ENCODE measurements around the gene PON3.
A peak's percentile ranks its signal among the peaks of the same experiment; 100 is the strongest.

Gene PON3

DNA sequence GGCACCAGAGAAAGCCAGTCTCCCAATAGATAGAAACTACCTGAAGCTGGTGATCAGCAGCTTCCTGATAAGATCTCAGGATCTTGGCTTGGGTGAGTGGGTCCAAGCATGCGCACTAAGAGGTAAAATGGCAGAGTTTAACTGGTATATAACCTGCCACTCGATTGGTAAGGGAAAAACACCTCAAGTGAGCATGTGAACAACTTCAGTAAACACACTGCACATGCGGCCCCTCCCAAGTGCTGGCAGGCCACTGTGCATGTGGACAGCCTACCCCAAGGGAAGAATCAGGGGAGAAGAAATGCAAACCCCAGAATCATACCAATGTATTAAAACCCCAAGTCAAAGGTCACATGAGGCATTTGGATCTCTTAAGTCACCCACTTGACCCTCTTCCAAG, 54.1 kb downstream of the PON3 start:
- DNase-seq (ENCODE audit: low read depth, low spot score): no peak

DNA sequence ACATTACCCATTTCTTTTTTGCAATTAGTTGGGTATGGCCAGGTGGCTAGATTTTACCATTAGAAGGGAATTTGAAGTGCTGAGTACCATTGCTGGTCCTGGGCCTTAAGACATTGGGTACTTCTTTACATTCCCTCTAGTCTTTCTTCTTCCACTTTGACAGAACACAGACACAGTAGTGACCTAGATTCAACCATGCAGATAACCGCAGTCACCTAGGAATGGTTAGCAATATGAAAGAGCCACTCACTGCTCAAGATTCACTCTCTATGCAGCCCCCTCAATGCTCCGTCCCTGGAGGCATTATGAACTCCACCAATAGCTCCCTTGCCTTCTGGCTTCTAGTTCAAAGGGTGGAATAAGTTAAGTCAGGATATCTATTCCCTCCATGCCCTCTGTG, 55.7 kb downstream of the PON3 start:
- no peak for DNase-seq (ENCODE audit: low read depth, low spot score)

DNA sequence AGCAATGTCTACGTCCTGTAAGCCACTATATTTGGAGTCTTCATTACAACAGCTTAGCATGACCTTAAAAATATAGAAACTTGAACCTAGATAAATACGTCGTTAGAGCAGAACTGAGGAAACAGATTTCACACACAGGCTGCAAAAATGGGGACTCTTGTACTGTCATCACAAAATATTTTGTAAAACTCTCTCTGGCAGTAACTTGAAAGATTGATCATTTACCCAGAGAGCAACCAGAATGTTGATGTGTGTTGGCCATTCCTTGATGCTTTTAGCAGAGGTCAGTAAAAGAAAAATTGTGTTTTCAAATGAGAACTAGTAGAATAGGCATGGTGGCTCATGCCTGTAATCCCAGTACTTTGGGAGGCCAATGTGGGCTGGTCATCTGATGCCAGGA, 57.3 kb downstream of the PON3 start:
- no peak for DNase-seq (ENCODE audit: low read depth, low spot score)

DNA sequence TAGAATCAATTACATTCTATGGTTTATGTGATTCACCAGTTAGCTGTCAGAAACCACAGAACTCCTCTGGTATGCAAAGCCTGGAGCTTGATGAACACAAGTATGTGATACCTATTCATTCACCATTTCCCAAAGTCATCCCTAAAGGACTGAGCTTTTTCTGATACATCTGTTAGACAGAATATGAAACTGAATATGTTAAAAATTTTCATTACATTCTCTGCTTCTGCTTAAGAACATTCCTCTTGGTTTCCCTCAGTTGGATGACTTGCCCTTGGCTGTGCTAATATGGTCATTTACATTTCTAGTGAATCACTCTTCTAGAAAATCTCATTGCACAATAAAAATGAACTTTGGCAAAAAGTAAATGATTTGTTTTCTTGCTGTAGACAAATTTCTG, 61.1 kb downstream of the PON3 start:
- peak; percentile 80 for DNase-seq (ENCODE audit: low read depth, low spot score)

DNA sequence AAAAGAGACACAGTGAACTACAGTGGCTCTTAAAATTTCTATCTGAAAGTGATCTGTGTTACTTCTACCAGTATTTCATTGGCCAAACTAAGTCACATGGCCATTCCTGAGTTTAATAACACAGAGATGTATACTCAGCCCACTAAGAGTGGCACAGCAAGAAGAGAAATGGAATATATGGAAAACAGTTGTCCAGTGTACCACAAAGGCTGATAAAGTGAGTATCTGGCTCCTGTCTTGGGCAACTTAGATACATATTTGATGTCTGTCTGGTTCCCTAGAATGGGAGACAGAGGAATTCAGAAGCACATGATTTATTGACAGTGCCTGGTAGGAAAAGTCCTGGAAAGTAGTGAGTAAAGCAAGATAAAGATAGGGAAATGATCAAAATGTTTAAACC, 61.7 kb downstream of the PON3 start:
- DNase-seq (ENCODE audit: low read depth, low spot score): peak; percentile 9

DNA sequence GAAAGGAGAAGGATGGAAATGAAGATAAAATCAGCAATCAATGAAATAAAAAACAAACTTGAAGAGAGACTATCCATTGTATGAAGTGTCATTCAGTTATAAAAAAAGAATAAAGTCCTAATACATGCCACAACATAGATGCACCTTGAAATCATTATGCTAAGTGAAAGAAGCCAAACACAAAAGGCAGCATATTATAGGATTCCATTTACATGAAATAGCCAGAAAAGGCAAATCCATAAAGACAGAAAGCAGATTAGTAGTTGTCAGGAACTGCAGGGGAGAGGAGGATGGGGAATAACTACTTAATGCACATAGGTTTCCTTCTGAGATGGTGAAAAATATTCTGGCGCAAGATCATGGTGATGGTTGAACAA, 65.2 kb downstream of the PON3 start:
- no peak for DNase-seq (ENCODE audit: low read depth, low spot score)

DNA sequence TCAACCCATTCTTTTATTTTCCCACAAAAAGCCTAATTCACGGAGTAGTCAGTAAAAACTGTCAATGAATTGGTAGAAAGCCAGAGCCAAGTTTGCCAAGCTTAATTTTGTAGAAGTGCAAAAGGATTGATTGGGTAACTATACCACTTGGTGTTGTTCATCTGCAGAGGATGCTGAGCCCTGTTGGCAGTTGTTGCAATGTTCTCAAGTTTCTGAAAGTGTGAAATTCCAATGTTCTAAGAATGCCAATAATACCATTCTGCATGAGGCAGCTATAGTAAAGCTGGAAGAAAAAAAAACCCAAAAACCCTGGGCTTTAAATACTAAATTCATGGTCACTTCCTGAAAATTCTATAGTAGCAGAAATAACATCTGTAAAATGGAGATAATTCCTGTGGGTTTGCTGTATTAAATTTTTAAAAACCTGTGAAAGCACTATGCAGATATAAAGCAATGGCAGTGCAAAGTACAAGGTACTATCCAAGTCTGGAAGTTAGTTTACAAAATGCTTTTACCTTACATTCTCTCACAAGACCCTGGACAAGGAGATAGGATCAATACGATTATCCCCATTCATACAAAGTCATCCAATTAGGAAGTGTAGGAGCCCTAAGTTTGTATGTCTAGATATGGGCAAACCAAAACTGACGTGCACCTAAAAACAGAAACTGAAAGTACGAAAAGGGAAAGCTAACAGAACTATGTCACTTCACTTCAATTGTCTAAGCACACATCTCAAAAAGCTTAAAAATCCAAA, 65.8 kb downstream of the PON3 start:
- DNase-seq (ENCODE audit: low read depth, low spot score): peak; percentile 34

DNA sequence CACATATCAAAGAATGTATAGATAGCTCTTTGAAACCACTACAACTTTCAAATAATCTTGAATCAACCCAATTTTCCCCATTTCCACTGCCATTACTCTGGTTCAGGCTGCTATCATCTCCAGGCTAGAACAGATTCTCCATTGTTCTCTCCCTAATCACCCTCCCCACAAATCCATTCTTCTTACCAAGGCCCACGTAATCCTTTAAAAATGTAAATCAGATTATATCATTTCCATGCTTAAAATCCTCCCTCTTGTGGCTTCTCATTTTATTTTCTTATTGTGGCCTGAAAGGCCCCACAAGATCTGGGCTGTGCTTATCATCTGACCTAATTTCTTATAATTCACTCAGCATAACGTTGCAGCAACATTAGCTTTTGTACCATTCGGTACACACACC, 68.8 kb downstream of the PON3 start:
- no peak for DNase-seq (ENCODE audit: low read depth, low spot score)

DNA sequence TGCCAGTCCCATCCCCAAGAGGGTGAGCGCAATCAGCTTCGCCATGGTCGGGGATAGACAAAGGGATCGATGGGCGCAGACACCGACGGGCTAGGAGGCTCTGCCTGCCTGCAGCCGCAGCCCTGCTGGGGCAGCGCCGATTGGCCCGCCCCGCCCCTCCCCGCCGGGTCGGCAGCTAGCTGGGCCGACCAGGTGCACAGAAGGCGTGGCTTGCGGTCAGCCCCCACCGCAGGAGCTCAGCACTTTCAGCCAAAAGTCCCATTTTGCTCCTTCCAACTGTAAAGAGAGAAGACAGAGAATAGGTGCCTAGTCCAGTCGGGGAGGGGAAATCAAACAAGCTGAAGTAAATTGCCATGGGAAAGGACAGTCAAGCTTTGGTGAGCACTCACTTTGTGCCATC, 71.7 kb downstream of the PON3 start, which contains the start of gene PON1:
Gene PON1 (minus strand): TSS at position 102 of the 400 bp plus-strand sequence. CDS start 57 bp downstream, at position 45.
- DNase-seq (ENCODE audit: low read depth, low spot score): no peak

DNA sequence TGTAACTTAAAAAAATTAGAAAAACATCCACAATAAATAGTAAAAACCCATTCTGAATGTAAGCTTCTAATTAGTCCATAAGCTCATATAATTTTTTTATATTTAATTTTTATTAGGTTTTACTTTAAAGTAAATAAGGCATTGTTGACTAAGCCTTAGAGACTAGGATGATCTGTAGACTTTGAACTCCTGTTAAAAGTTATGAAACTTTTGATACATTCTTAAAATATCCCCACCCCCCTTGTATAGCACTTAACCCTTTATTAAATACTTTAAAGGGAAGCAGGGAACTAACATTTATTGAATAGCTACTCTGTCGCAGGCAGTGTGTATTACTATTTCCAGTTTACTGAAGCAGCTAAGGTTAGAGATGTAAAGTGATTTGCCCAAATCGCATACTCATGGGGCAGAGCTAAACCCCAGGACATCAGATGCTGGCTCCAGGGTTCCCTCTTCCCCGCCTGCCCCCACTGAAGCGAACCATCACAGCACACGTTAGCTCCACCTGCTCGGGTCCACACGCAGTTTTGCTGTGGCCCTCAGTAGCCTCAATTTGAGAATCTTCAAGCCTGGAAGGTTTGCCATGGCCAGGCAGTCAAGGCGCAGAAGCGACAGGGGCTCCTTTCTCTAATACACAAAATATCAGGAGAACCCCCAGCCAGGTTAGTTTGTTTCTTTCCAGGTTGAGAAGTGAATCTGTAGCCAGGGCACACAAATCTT, 72.6 kb downstream of the PON3 start:
- DNase-seq (ENCODE audit: low read depth, low spot score): no peak

DNA sequence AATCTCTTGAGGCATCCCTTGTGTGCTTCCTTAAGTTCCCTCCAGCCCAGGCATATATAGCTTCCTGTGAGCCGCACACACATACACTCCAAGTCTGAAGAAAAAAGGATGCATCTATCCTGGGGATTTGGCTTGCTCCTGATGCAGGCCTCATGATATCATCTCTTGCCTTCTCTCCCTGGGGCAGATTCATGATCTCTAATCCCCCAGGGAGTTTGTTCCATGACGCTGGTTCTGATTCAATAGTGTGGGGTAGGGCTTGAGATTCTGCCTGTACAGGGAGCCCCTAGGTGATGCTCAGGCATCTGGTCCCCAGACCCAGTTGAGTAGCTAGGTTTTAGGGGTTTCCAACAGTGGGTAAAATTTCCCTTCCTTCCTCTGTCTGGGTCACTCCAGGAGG, 73.3 kb downstream of the PON3 start:
- DNase-seq (ENCODE audit: low read depth, low spot score): no peak

DNA sequence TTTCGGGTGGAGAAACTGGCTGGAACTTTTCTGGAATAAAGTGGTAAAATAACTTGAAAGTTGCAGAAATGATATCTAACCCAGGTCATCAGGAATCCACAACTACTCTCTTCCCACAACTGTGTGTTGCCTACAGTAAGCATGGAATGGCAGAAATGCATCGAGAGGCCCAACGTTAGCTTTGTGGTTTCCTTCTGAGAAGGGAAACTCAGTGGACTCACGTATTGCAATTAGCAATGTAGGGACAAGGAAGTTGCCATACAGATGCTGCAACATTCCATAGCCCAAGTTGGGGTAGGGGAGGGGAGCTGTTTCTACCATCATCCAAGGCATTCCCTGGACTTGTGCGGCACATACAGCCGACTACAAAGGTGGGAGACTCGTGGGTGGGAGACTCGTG, 73.8 kb downstream of the PON3 start:
- peak; percentile 72 for DNase-seq (ENCODE audit: low read depth, low spot score)

DNA sequence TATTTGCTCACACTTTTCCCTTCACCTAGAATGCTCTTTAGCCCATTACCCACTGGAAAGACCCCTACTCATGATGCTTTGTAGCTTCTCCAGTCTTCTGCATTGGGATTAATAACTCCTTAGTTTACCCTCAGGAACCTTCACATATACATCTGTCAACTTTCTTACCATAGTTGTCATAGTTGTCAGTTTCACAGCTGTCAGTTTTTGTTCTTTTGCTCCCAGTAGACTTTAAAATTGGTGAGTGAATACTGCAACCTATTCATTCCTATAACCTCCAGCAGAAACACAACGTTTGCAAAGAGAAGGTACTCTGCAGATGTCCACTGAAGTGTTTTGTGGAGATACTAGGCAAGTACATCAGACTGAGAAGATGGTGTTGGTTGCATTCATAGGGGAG, 74.5 kb downstream of the PON3 start:
- DNase-seq (ENCODE audit: low read depth, low spot score): no peak

DNA sequence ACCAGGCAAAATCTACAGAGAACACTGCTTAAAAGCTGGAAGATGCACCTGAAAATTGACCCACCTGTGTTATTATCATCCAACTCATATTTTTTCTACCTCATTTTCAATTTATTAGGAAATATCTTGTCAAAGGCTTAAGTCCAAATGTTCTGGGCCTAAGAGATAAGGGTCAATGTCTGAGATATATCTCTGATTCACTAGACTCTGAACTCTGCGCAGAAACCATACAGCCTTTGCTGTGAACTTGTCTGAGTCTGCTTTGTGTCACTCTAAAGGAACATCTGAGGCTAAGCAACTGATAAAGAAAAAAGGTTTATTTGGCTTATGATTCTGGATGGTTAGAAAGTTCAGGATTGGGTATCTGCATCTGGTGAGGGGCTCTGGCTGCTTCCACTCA, 75.5 kb downstream of the PON3 start:
- no peak for DNase-seq (ENCODE audit: low read depth, low spot score)

DNA sequence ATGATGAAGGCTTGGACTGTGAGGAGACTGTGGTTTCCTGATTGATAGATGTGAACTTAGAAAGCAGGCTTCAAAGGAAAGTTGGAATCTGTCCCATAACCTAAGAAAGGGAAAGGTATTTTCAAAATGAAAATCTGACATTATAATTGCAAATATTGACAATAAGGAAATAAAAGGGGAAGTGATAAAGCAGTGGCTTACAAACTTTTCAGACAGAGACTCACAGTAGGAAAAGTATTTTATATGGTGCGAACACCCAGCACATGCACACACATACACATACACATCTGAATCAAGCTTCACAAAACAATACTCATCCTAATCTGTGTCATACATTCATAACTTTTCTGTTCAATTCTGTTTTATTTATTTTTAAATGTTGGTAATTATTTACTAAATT, 76.6 kb downstream of the PON3 start:
- DNase-seq (ENCODE audit: low read depth, low spot score): no peak

DNA sequence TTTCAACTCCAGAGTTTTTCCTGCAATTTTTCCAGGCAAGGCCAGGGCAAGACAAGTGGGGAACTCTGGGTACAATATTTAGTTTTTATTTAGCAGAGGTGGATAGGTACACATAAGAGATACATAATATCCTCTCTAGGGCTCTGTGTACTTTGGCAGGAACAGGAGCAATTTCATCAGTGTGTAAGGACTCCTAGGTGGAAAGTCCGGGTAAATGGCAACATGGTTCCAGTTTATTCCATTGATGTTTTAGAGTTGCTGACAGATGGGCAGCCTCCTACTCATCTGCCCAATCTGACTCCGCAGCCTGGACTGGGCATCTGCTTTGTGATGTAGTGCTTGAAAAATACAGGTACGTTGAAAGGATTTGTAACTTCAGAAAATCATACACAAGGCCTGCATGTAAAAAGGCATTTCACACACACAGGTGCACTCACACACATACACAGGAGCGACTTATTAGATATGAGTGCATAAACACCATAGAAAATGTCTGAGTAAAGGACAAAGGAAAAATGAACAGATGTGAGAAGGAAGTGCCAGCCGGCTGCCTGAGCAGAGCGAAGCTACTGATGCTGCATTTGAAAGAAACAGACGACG, 77.6 kb downstream of the PON3 start:
- DNase-seq (ENCODE audit: low read depth, low spot score): no peak

DNA sequence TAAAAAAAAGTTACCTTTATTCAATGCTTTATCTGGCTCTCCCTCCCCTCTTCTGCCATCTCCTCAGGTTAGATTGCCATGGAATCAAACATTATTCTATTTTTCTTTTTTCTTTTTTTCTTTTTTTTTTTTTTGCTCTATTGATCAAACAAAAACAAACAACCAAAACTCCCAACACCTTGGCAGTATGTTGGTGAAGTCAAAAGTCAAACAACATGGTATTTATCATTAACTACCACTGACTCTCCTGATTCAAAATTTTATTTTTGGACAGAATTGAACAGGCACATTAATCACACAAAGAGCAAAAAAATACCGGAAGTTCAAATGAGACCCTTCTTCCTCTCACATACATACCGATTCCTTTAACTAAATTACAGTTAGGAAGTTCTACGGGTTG, 78.2 kb downstream of the PON3 start:
- no peak for DNase-seq (ENCODE audit: low read depth, low spot score)

DNA sequence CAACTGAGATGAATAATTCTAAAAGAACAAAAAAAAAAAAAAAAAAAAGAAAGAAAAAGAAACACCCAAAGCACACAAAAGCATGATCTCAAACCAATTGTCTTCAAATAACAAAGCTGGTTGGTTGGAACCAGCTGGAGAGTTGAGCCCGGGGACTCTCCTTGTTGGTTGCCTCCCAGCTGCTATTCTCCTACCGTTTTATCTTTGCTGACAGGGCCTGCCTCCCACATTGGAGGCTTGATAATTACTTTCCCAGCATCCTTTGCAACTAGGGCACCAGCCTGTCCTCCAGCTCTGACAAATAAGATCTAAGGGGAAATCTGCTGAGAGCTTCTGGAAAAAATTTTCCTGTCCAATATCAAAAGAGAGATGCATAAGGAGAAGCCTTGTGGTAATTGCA, 78.6 kb downstream of the PON3 start:
- no peak for DNase-seq (ENCODE audit: low read depth, low spot score)

DNA sequence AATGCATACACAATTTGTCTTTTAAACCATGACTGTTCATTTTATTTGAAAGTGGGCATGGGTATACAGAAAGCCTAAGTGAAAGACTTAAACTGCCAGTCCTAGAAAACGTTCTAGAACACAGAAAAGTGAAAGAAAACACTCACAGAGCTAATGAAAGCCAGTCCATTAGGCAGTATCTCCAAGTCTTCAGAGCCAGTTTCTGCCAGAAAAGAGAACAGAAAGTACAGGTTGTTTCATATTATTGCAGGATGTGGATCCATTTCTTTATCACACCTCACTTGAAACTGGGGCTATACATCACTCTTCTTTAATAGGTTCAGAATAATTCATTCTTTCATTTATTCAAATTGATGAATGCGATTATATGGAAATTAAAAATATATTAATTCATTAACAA, 79.6 kb downstream of the PON3 start:
- DNase-seq (ENCODE audit: low read depth, low spot score): no peak

DNA sequence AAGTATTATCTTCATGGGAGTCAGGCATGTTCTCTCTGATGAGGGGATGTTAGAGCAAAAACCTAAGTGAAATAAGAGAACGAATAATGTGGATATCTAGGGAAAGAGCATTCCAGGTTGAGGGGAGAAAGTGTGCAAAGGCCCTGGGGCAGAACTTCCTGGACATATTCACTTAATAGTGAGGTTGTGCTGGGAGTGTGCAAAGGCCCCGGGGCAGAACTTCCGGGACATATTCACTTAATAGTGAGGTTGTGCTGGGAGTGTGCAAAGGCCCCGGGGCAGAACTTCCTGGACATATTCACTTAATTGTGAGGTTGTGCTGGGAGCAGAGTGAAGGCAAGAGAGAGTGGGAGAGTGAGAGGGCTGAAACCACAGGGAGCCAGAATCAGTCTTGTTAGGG, 83.6 kb downstream of the PON3 start:
- DNase-seq (ENCODE audit: low read depth, low spot score): no peak

DNA sequence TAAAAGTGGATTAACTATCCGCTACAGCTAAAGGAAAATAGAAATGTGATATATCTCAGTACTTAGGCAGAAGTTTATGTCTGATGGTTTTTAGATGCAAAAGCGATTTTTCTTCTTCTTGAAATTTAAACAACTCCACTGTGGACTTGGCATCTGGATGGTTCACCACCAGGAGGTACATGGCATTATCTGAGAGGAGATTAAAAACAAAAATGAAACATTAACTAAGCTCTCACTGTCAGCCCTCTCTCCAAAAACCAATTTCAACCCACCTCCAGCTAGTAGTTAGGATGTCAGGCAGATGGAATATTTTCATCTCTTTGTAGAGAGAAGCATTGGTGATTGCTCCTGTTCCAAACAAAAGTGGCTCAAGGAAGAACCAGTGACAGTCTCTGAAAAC, 84.8 kb downstream of the PON3 start:
- DNase-seq (ENCODE audit: low read depth, low spot score): no peak

DNA sequence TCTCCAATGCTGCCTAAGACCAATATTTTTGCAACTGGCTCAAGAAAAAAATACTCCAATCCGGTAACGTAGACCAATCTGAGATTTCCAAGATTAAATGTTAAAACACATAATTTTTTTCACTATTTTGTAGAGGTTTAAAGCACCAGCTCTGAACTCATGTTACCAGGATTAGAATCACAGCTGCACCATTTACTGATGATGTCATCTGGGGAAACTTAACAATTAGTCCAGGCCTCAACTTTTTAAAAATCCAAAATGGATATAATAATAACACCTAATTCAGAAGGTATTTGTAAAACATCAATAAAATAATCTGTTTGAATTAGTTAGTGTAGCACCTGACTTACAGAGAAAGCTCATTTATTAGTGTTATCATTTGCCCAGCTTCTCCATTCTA, 86.2 kb downstream of the PON3 start:
- DNase-seq (ENCODE audit: low read depth, low spot score): no peak
